Ovary (tissue), 9 donors: ENCODE results near the gene AOPEP. TPM values are rescaled to one million over a fixed set of nuclear protein-coding genes. Genes with fewer than 3 reads are reported as not detected.

Experiments
- DNase-seq, 5 donors: peaks; one replicate each; pipeline ENCODE4 v3.0.0-alpha.2; 2019 to 2020
- H3K27ac ChIP-seq, 2 donors: fragments of 200-600 bp; one replicate each; pipeline versions ENCODE4 v1.5.1 to v1.8.0; 2019 to 2022
- H3K27me3 ChIP-seq: fragments of 200-600 bp; one replicate; pipeline ENCODE4 v1.8.0; 2022
- H3K36me3 ChIP-seq: fragments of 200-600 bp; sonication (generic); one replicate; pipeline ENCODE4 v1.5.1; 2019
- H3K4me1 ChIP-seq: one replicate; pipeline ENCODE4 v1.8.1; 2013; ENCODE audit warnings: mild to moderate bottlenecking, moderate library complexity; ENCODE audit not compliant: insufficient read depth
- H3K4me3 ChIP-seq: fragments of 200-600 bp; sonication (generic); one replicate; pipeline ENCODE4 v1.5.1; 2017
- H3K9me3 ChIP-seq, 2 donors: fragments of 200-600 bp in 1 of 2; sonication (generic) in 1 of 2; one replicate each; pipeline versions ENCODE4 v1.5.1 to v1.8.1; 2013 to 2019; ENCODE audit warnings: mild to moderate bottlenecking in 1 of 2, moderate library complexity in 1 of 2
- CTCF ChIP-seq, 3 donors: fragments of 450-650 bp in 2 of 3; fragments of 200-600 bp in 1 of 3; IDR thresholded peaks; one replicate each; pipeline versions ENCODE4 v1.5.1 to v1.8.0; 2016 to 2022; ENCODE audit warnings: antibody characterized with exemption in 3 of 3, mild to moderate bottlenecking in 1 of 3
- EP300 ChIP-seq: sonication (generic); formaldehyde crosslinking; IDR thresholded peaks from one replicate; pipeline ENCODE4 v1.6.1; 2017; ENCODE audit warnings: antibody characterized with exemption
- POLR2A ChIP-seq: fragments of 450-650 bp; IDR thresholded peaks from one replicate; pipeline ENCODE4 v1.6.1; 2017; ENCODE audit warnings: antibody characterized with exemption, mild to moderate bottlenecking, moderate library complexity
- WGBS, 3 donors: extraction: QIAGEN DNeasy Blood & Tissue Kit in 1 of 3; methylation state at CpG; one replicate each; pipeline versions ENCODE4 v1.1.5 to v1.1.7; 2013 to 2017; 5-methylcytosine and 5-hydroxymethylcytosine counted together
- intact Hi-C, 4 donors: fragments of 100-400 bp; cut with DNase I; formaldehyde crosslinking; loops; one replicate each; pipeline versions ENCODE4 v1.11.0 to v1.15.1; 2022 to 2023
- polyA plus RNA-seq, 2 donors: library from polyadenylated mRNA; stranded (reverse); fragments of 200-250 nt in 1 of 2; fragments of 350-450 nt in 1 of 2; fragmentation: Illumina TruSeq in 1 of 2; extraction: RNeasy Lipid Tissue Mini Kit (QIAGEN cat#74804) in 1 of 2; gene quantifications; one replicate each; pipeline ENCODE4 v1.2.3, GENCODE V29; 2013 to 2014
- total RNA-seq, 7 donors: library from RNA; depleted of rRNA in 2 of 7; stranded (reverse); fragments of >200 nt in 2 of 7; fragmentation: NEBNext Ultra II Directional in 3 of 7; extraction: Animal tissue kit (Norgen Biotek cat#: 25700) in 3 of 7; gene quantifications; one replicate each; pipeline versions ENCODE4 v1.1.0 to v1.2.4, GENCODE V29; 2016 to 2023
- donor health status: DM: no; HTN: no; CAD: no; lungs with moderate emphysema.
- donor health status: DM: no; HTN: no; CAD: no.
- donor health status: Bipolar disorder and iron deficiency.
- donor health status: DM: yes; HTN: yes; CAD: no.
- donor health status: DM: no; HTN: no; CAD: no.
- donor health status: DM: yes; HTN: yes; CAD: no.

The AOPEP gene
- total and polyA plus RNA-seq, 9 donors = 40.0 to 141 (median 82.1) TPM

GRCh38 chr9:94851892-94852291 lies 125.4 kb downstream of the AOPEP start:
- H3K27ac ChIP-seq = no peak overlapping the region
- H3K4me3 ChIP-seq = no peak overlapping the region
- H3K9me3 ChIP-seq = no peaks in the 10 kb centered on the region
- H3K4me1 ChIP-seq = no peaks in the 10 kb centered on the region
- no peaks in the 10 kb centered on the region for H3K36me3 ChIP-seq
- DNase-seq = no peak
- 92 to 97% (median 96%) methylated on average over 5 of the region's 5 CpGs for whole genome bisulfite sequencing, 3 donors
- intact Hi-C loops = no loop called here
- H3K27me3 ChIP-seq = peaks cover 3% of the 10 kb centered on the region
- TF ChIP-seq CTCF (IDR thresholded peaks at IDR 0.05) = no peak
- TF ChIP-seq POLR2A = no peak
- no peak for TF ChIP-seq EP300

DNA sequence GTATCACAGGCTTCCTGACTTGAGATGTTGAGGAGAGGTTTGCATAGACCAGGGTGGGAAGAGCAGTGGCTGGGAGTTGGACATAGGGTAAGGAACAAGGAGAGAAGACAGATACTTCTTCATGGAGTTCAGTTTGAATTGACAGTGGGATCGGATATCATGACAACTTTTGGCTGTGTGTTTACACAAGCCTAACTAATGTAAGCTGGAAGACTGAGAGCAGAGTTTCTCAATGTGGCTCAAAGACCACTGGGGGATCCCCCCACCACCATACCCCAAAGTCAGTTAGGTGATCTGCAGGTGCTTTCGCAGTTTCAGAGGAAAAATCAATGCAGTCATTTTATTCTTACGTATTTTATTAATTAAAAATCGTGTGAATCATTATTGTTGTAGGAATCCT lies 125.9 kb downstream of the AOPEP start:
- H3K27me3 ChIP-seq = peaks cover 3% of the 10 kb centered on the region
- no peaks in the 10 kb centered on the region for H3K36me3 ChIP-seq
- 91 to 97% (median 95%) methylated on average over 4 of the region's 4 CpGs for WGBS, 3 donors
- no peak for TF ChIP-seq CTCF (IDR thresholded peaks at IDR 0.05)
- no peak for TF ChIP-seq POLR2A
- no peak for TF ChIP-seq EP300
- H3K4me3 ChIP-seq = no peak overlapping the region
- H3K9me3 ChIP-seq = no peaks in the 10 kb centered on the region
- no peak for DNase-seq
- no peaks in the 10 kb centered on the region for H3K4me1 ChIP-seq
- no peak overlapping the region for H3K27ac ChIP-seq
- intact Hi-C loops = no loop called here

GRCh38 chr9:94853887-94854286 lies 127.4 kb downstream of the AOPEP start:
- intact Hi-C loops = no loop called here

DNA sequence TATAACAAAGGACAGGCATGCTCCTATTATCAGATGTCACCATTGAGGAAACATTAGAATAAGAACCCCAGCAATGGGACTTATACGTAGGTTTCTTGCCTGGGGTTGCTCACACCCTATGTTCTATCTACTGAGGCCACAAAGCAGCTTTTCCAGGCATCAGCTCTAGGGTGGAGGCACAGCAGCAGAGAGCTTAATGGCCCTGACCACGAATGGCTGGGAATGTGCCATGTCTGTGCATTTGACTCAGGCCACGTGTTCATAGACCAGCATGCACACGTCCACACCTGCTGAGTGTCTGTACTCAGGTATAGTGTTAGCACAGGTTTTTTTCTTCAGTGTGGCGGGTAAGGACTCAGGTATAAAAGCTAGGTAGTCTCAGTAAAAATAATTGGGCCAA lies 129.4 kb downstream of the AOPEP start:
- 92 to 95% (median 94%) methylated on average over 5 of the region's 5 CpGs for WGBS, 3 donors
- DNase-seq = no peak
- Histone ChIP-seq H3K36me3 (no peaks in the 10 kb centered on the region), H3K4me3 (no peak overlapping the region), H3K27me3 (peaks cover 3% of the 10 kb centered on the region), H3K4me1 (no peaks in the 10 kb centered on the region), H3K27ac (no peak overlapping the region), H3K9me3 (no peaks in the 10 kb centered on the region)
- TF ChIP-seq EP300 = no peak
- TF ChIP-seq POLR2A = no peak
- no peak for TF ChIP-seq CTCF (IDR thresholded peaks at IDR 0.05)
- intact Hi-C loops = no loop called here

More at GRCh38 chr9:94853887-94854286, 127.4 kb downstream of the AOPEP start:
- DNase-seq = no peak
- no peaks in the 10 kb centered on the region for H3K36me3 ChIP-seq
- no peak overlapping the region for H3K27ac ChIP-seq
- no peak for TF ChIP-seq EP300
- no peak for TF ChIP-seq POLR2A
- no peak for TF ChIP-seq CTCF (IDR thresholded peaks at IDR 0.05)
- 94 to 98% (median 98%) methylated on average over 3 of the region's 3 CpGs for WGBS, 3 donors
- no peaks in the 10 kb centered on the region for H3K9me3 ChIP-seq
- H3K4me1 ChIP-seq = no peaks in the 10 kb centered on the region
- H3K4me3 ChIP-seq = no peak overlapping the region
- peaks cover 3% of the 10 kb centered on the region for H3K27me3 ChIP-seq
